Mammary epithelial cell (primary cell): ENCODE data around the gene MEIKIN.

ENCODE experiments used
- CTCF ChIP-seq, 2 donors: IDR thresholded peaks in 1 of 2; conservative IDR thresholded peaks in 1 of 2; 2 replicates each; pipeline ENCODE4 v1.5.1; 2011 to 2012; ENCODE audit warnings: inconsistent platforms in 2 of 2, low read length in 2 of 2, mild to moderate bottlenecking in 2 of 2, control low read depth in 1 of 2, low read depth in 1 of 2; ENCODE audit not compliant: insufficient read depth in 1 of 2; ENCODE audit errors: extremely low read depth in 1 of 2
- EZH2 ChIP-seq: IDR thresholded peaks from 2 replicates; pipeline ENCODE4 v1.6.1; 2012; ENCODE audit warnings: low read length, inconsistent platforms, borderline replicate concordance

DNA sequence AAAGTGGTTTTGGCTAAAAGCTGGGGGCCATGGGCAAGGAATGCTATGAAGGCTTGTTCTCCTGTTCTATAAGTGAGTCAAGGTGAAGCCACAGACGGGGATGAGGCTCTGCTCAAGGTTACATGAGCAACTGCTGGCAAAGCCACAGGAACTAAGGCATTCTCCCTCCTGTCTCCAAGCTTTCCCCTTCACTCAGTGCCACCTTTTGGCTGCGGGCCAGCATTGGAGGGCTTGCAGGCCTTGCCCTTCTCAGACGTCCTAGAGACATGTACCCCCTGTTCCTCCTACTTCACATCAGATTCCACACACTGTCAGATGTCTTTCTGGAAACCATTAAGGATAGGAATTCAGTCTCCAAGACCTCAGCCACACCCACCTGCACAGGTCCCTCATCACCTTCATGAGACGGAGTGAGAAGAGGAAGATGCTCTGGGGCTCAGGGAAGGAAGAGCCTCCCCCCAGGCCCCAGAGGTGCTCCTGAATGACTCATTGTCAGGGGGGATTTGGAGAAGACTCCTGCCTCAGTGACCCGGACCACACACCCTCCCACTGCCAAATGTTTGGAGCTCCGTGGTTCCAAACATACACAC, 20.5 kb upstream of the MEIKIN start:
- TF ChIP-seq CTCF (conservative IDR thresholded peaks at IDR 0.05 in 1 of 2, IDR thresholded peaks at IDR 0.05 in 1 of 2; ENCODE audit: extremely low read depth in 1 of 2, insufficient read depth in 1 of 2, low read depth in 1 of 2, low read length in 2 of 2) (no peak), EZH2 (no peak)
